K562 (cell line): ENCODE data around the gene MAP4. TPM values are rescaled to one million over a fixed set of nuclear protein-coding genes. Genes with fewer than 3 reads are reported as not detected.

Experiments used
- ATAC-seq: fragments of 200-7000 bp; cut with Tn5 transposase; 3 replicates; pipeline ENCODE4 v1.9.1; 2020; ENCODE audit warnings: moderate library complexity
- BruUV-seq: library from RNA; stranded (reverse); fragments of 400-500 nt; replicated peaks from 2 replicates; lab custom pipeline; 2021; lab: Mats Ljungman, UMichigan
- CTCF ChIA-PET: fragments of 300-600 bp; formaldehyde crosslinking; extraction: SDS; loops from one replicate; lab custom pipeline; 2021; ENCODE audit warnings: low intra/inter-chr PET ratio; lab: Yijun Ruan, JAX
- POLR2A ChIA-PET: fragments of 300-600, 350-650 bp; sonication (Branson Sonifier 250); formaldehyde crosslinking; extraction: SDS; loops from one replicate; lab custom pipeline; 2021; ENCODE audit warnings: antibody characterized with exemption, inconsistent platforms; lab: Yijun Ruan, JAX
- DNase-seq, 4 experiments: peaks; one replicate each; pipeline versions ENCODE4 v3.0.0 to v3.0.0-alpha.2; 2011 to 2018; ENCODE audit warnings: low spot score in 3 of 4, mixed read lengths in 3 of 4; ENCODE audit errors: extremely low read depth in 1 of 4
- FAIRE-seq: peaks from 2 replicates; lab custom pipeline; 2011; peaks lifted over from hg19 to GRCh38; lab: Jason Lieb, UNC
- H2AFZ ChIP-seq: 2 replicates; pipeline ENCODE4 v1.6.0; 2011; ENCODE audit warnings: low read depth, low read length, control low read depth, inconsistent platforms
- H3K27ac ChIP-seq: fragments of 200-600 bp; 3 replicates; pipeline ENCODE4 v1.8.0; 2011; ENCODE audit warnings: low read depth, mild to moderate bottlenecking, control low read depth, inconsistent platforms, low read length, moderate library complexity, mixed read lengths; ENCODE audit errors: extremely low read depth
- H3K27me3 ChIP-seq, 2 experiments: fragments of 300-600 bp in 1 of 2; 2 replicates in 1 of 2; 3 replicates in 1 of 2; pipeline versions ENCODE4 v1.6.0 to v1.8.0; 2011; ENCODE audit warnings: inconsistent platforms in 2 of 2, low read length in 2 of 2, mild to moderate bottlenecking in 1 of 2, mixed read lengths in 1 of 2, moderate library complexity in 1 of 2; ENCODE audit not compliant: control insufficient read depth in 2 of 2, insufficient read depth in 2 of 2
- H3K36me3 ChIP-seq: fragments of 300-600 bp; 3 replicates; pipeline ENCODE4 v1.8.0; 2011; ENCODE audit warnings: mild to moderate bottlenecking, low read length, inconsistent platforms; ENCODE audit not compliant: control insufficient read depth, insufficient read depth
- H3K4me1 ChIP-seq, 2 experiments: fragments of 200-600 bp in 1 of 2; replicated peaks in 1 of 2; 2 replicates in 1 of 2; 3 replicates in 1 of 2; pipeline versions ENCODE4 v1.5.1 to v1.8.0; 2011; ENCODE audit warnings: inconsistent platforms in 2 of 2, low read length in 2 of 2, mild to moderate bottlenecking in 1 of 2, mixed read lengths in 1 of 2, moderate library complexity in 1 of 2; ENCODE audit not compliant: control insufficient read depth in 2 of 2, insufficient read depth in 2 of 2
- H3K4me2 ChIP-seq: 2 replicates; pipeline ENCODE4 v1.6.1; 2011; ENCODE audit warnings: low read length, control low read depth, inconsistent platforms, mixed read lengths; ENCODE audit not compliant: insufficient read depth
- H3K4me3 ChIP-seq: fragments of 200-600 bp; sonication (generic), shearing (Covaris generic); 2 replicates; pipeline ENCODE4 v1.5.1; 2016; ENCODE audit warnings: control low read depth, inconsistent platforms
- H3K79me2 ChIP-seq: fragments of 200-600 bp; 3 replicates; pipeline ENCODE4 v1.8.0; 2011; ENCODE audit warnings: low read length, inconsistent platforms; ENCODE audit not compliant: control insufficient read depth, insufficient read depth
- H3K9ac ChIP-seq, 2 experiments: 2 replicates each; pipeline versions ENCODE4 v1.6.0 to v1.6.1; 2011; ENCODE audit warnings: low read depth in 2 of 2, low read length in 2 of 2, control low read depth in 1 of 2, inconsistent platforms in 1 of 2, mild to moderate bottlenecking in 1 of 2, mixed read lengths in 1 of 2; ENCODE audit not compliant: insufficient read depth in 1 of 2
- H3K9me1 ChIP-seq: one replicate; pipeline ENCODE4 v1.6.0; 2011; ENCODE audit warnings: inconsistent platforms, mild to moderate bottlenecking, low read length, moderate library complexity; ENCODE audit not compliant: control insufficient read depth, insufficient read depth
- H3K9me3 ChIP-seq: replicated peaks from 2 replicates; pipeline ENCODE4 v1.5.1; 2011; ENCODE audit warnings: low read depth, low read length, inconsistent platforms; ENCODE audit not compliant: control insufficient read depth, insufficient read depth
- H4K20me1 ChIP-seq: replicated peaks from 2 replicates; pipeline ENCODE4 v1.6.1; 2011; ENCODE audit warnings: low read length, inconsistent platforms, mixed read lengths; ENCODE audit not compliant: control insufficient read depth, insufficient read depth
- CREB1 ChIP-seq, 2 experiments: sonication (generic) in 1 of 2; formaldehyde crosslinking in 1 of 2; IDR thresholded peaks; 2 replicates each; pipeline versions ENCODE4 v1.6.1 to v1.8.0; 2012 to 2022; ENCODE audit warnings: inconsistent platforms in 1 of 2, mild to moderate bottlenecking in 1 of 2, missing genetic modification reagents in 1 of 2, moderate library complexity in 1 of 2
- DEAF1 ChIP-seq: fragments of 450-650 bp; formaldehyde crosslinking; IDR thresholded peaks from 2 replicates; pipeline ENCODE4 v1.4.0; 2020; ENCODE audit warnings: mild to moderate bottlenecking, moderate library complexity
- GTF2B ChIP-seq: IDR thresholded peaks from 2 replicates; pipeline ENCODE4 v1.6.1; 2011; ENCODE audit not compliant: insufficient read length; ENCODE audit errors: extremely low read depth
- MED1 ChIP-seq: sonication (generic); formaldehyde crosslinking; IDR thresholded peaks from 2 replicates; pipeline ENCODE4 v1.8.1; 2023; ENCODE audit warnings: missing genetic modification reagents, borderline replicate concordance
- MYNN ChIP-seq, 2 experiments: sonication (generic); formaldehyde crosslinking in 1 of 2; IDR thresholded peaks; 2 replicates each; pipeline versions ENCODE4 v1.5.0 to v1.6.1; 2016 to 2020; ENCODE audit warnings: antibody characterized with exemption in 1 of 2, missing genetic modification reagents in 1 of 2
- NR2F6 ChIP-seq: fragments of 450-650 bp; formaldehyde crosslinking; IDR thresholded peaks from 2 replicates; pipeline ENCODE4 v1.4.0; 2020; ENCODE audit warnings: mild to moderate bottlenecking
- POLR2A ChIP-seq: fragments of 450-650 bp; conservative IDR thresholded peaks from 2 replicates; pipeline ENCODE4 v1.6.1; 2016
- POLR2AphosphoS2 ChIP-seq: IDR thresholded peaks from 2 replicates; pipeline ENCODE4 v1.6.1; 2012; ENCODE audit warnings: low read length, improper control_type of control experiment
- SIX5 ChIP-seq, 2 experiments: IDR thresholded peaks; 2 replicates each; pipeline ENCODE4 v1.6.1; 2011; ENCODE audit warnings: low read length in 2 of 2, borderline replicate concordance in 1 of 2, low read depth in 1 of 2, mild to moderate bottlenecking in 1 of 2, moderate library complexity in 1 of 2; ENCODE audit not compliant: insufficient read depth in 1 of 2
- TRIM28 ChIP-seq: fragments of 450-650 bp; IDR thresholded peaks from 2 replicates; pipeline ENCODE4 v1.6.1; 2017
- ZNF133 ChIP-seq: fragments of 250-450 bp; sonication (Bioruptor Pico); IDR thresholded peaks from 2 replicates; pipeline ENCODE4 v1.4.0; 2020; ENCODE audit warnings: mild to moderate bottlenecking
- WGBS: fragments of 100-300 bp; shearing (Covaris generic); methylation state at CpG from one replicate; pipeline ENCODE4 v1.1.6; 2016; ENCODE audit warnings: low coverage, mixed read lengths; ENCODE audit not compliant: insufficient coverage; ENCODE audit errors: missing lambda C conversion rate; 5-methylcytosine and 5-hydroxymethylcytosine counted together
- in situ Hi-C: fragments of 300-500 bp; cut with MboI; formaldehyde crosslinking; loops from 4 replicates; pipeline ENCODE4 v1.15.0; 2018; ENCODE audit warnings: inconsistent platforms, mixed read lengths
- intact Hi-C: fragments of 100-400 bp; cut with micrococcal nuclease; formaldehyde crosslinking; loops from 2 replicates; pipeline ENCODE4 v1.14.2; 2022
- polyA plus RNA-seq, 8 experiments: library from polyadenylated mRNA; depleted of rRNA in 4 of 8; stranded (reverse) in 5 of 8; unstranded in 3 of 8; fragments of >200 nt; fragmentation: Nextera tagmentation in 2 of 8; fragmentation: Illumina TruSeq in 1 of 8; extraction: Ambion mirVana in 2 of 8; extraction: Trizol in 1 of 8; gene quantifications; 2 replicates each; pipeline versions ENCODE4 v1.2.1 to v1.2.3, GENCODE V29; 2011 to 2014; ENCODE audit warnings: inconsistent platforms in 1 of 8, missing spikeins in 1 of 8
- total RNA-seq, 7 experiments: library from RNA; depleted of rRNA in 6 of 7; stranded (reverse); fragments of >200 nt in 6 of 7; fragmentation: Illumina TruSeq in 2 of 7; extraction: Trizol in 2 of 7; gene quantifications; 2 replicates each; pipeline versions ENCODE4 v1.2.1 to v1.2.3, GENCODE V29; 2011 to 2021; ENCODE audit warnings: low replicate concordance in 1 of 7
- TF ChIP-seq, protein P1 (sequence below): fragments of 450-650 bp; IDR thresholded peaks from 2 replicates; pipeline ENCODE4 v1.6.1; 2016; ENCODE audit warnings: antibody characterized with exemption

The MAP4 gene
- total and polyA plus RNA-seq, 9 of the 15 experiments (the other 6 are each of a cell fraction or from before 2014, with no cell fraction given), result 13.3 to 141 (median 36.8) TPM

- no peak for FAIRE-seq
- H3K4me3 ChIP-seq, result no peak overlapping the region
These were observed 168.3 kb downstream of the MAP4 start for GRCh38 chr3:47847801-47848518.

More at GRCh38 chr3:47847801-47848518, 168.3 kb downstream of the MAP4 start:
- H3K4me2 ChIP-seq, result no peak overlapping the region
- ChIA-PET CTCF (no interaction called here), POLR2A (interaction anchor here (0.6 kb wide), 1 partner anchor 271 kb away, joined by 3 read pairs; no protein-coding TSS in a partner anchor)
- H3K9me1 ChIP-seq, result no peaks in the 10 kb centered on the region
- no TSS peak for BruUV-seq
- H3K27ac ChIP-seq, result no peak overlapping the region
- DNase-seq (no peak), ATAC-seq (no peak)
- in situ Hi-C loops, result loop anchor here (25.0 kb wide), 1 partner anchor 1389 kb away; no protein-coding TSS in a partner anchor
- no peak overlapping the region for H2AFZ ChIP-seq
- H4K20me1 ChIP-seq, result peaks cover 16% of the 10 kb centered on the region; the same call in 1 of the 2 replicates
- intact Hi-C loops, result no loop called here
- no peaks in the 10 kb centered on the region for H3K27me3 ChIP-seq
- no peak overlapping the region for H3K9ac ChIP-seq
- no peaks in the 10 kb centered on the region; the same call in 2 of the 3 replicates for H3K79me2 ChIP-seq
- WGBS, result 94% methylated on average over 19 of the region's 23 CpGs
- peaks cover 0 to 26% of the 10 kb centered on the region in 2 experiments; a peak in 1 of 5 replicates for H3K4me1 ChIP-seq
- TF ChIP-seq NR2F6 (CRISPR knock-in tag), result no peak
- no peak for TF ChIP-seq ZNF133 (CRISPR knock-in tag)
- TF ChIP-seq DEAF1, result no peak
- peak; percentile 32 for TF ChIP-seq POLR2A
- TF ChIP-seq POLR2AphosphoS2, result 0 out of 2 replicates have a peak, but pooled peaks have one; percentile 31
- TF ChIP-seq, protein P1, sequence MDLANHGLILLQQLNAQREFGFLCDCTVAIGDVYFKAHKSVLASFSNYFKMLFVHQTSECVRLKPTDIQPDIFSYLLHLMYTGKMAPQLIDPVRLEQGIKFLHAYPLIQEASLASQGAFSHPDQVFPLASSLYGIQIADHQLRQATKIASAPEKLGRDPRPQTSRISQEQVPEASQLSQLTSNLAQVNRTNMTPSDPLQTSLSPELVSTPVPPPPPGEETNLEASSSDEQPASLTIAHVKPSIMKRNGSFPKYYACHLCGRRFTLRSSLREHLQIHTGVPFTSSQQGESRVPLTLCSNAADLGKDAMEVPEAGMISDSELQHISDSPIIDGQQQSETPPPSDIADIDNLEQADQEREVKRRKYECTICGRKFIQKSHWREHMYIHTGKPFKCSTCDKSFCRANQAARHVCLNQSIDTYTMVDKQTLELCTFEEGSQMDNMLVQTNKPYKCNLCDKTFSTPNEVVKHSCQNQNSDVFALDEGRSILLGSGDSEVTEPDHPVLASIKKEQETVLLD, result no peak
- TF ChIP-seq MYNN (IDR thresholded peaks at IDR 0.05), result 0 out of 2 replicates have a peak, but pooled peaks have one; percentile 28
- no peak for TF ChIP-seq MYNN (CRISPR knock-in tag; IDR thresholded peaks at IDR 0.05)
- no peak for TF ChIP-seq GTF2B
- TF ChIP-seq SIX5 (IDR thresholded peaks at IDR 0.05; ENCODE audit: borderline replicate concordance in 1 of 2, insufficient read depth in 1 of 2, low read depth in 1 of 2, low read length in 2 of 2), result no peak
- no peak for TF ChIP-seq MED1 (CRISPR knock-in tag)
- TF ChIP-seq TRIM28, result no peak
- 0 out of 2 replicates have a peak, but pooled peaks have one; percentile 8 for TF ChIP-seq CREB1 (IDR thresholded peaks at IDR 0.05)
- no peak for TF ChIP-seq CREB1 (CRISPR knock-in tag; IDR thresholded peaks at IDR 0.05)
- peaks cover 99% of the 10 kb centered on the region for H3K36me3 ChIP-seq
- no peaks in the 10 kb centered on the region for H3K9me3 ChIP-seq
